Measurements from ENCODE around the gene MAP3K1. TPM values are rescaled to one million over a fixed set of nuclear protein-coding genes. Genes with fewer than 3 reads are reported as not detected.

Gene MAP3K1
- total RNA-seq, 4 donors from 2014 or later, result 12.8 to 55.3 (median 17.4) TPM

GRCh38 chr5:56783261-56783660, 32.1 kb upstream of the MAP3K1 start:
- Histone ChIP-seq H3K4me1 (no peaks in the 10 kb centered on the region), H3K27me3 (no peaks in the 10 kb centered on the region), H3K27ac (no peak overlapping the region), H3K36me3 (no peaks in the 10 kb centered on the region), H3K4me3 (no peak overlapping the region), H3K9me3 (no peaks in the 10 kb centered on the region)
- TF ChIP-seq POLR2A (IDR thresholded peaks at IDR 0.05), result no peak
- TF ChIP-seq CTCF (IDR thresholded peaks at IDR 0.05), result no peak
- no peak for DNase-seq

DNA sequence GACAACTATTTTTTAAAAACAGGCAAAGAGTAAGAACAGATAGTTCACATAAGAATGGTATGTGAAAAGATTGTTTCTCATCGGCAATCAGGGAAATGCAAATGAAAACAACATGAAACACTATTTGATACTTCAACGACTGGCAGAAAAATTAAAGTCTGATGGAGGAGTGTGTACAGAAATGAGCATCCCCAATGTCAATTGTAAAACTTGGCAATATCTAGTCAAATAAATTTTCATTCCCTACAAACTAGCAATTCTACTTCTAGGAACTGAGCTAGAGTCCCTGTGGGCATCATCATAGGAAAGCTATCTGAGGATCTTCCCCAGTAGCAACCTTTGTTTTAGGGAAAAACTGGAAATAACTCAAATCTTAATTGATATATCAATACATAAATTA, 29.0 kb upstream of the MAP3K1 start:
- Histone ChIP-seq H3K4me3 (no peak overlapping the region), H3K9me3 (no peaks in the 10 kb centered on the region), H3K4me1 (no peaks in the 10 kb centered on the region), H3K36me3 (no peaks in the 10 kb centered on the region), H3K27ac (no peak overlapping the region), H3K27me3 (no peaks in the 10 kb centered on the region)
- DNase-seq, result no peak
- no peak for TF ChIP-seq POLR2A (IDR thresholded peaks at IDR 0.05)
- no peak for TF ChIP-seq CTCF (IDR thresholded peaks at IDR 0.05)

GRCh38 chr5:56791396-56791795, 24.0 kb upstream of the MAP3K1 start:
- TF ChIP-seq POLR2A (IDR thresholded peaks at IDR 0.05), result no peak
- TF ChIP-seq CTCF (IDR thresholded peaks at IDR 0.05), result no peak
- no peak for DNase-seq
- H3K36me3 ChIP-seq, result no peaks in the 10 kb centered on the region

GRCh38 chr5:56798521-56798920, 16.8 kb upstream of the MAP3K1 start:
- H3K27ac ChIP-seq, result no peak overlapping the region
- DNase-seq, result no peak
- no peaks in the 10 kb centered on the region for H3K9me3 ChIP-seq
- TF ChIP-seq CTCF (IDR thresholded peaks at IDR 0.05) (no peak), POLR2A (IDR thresholded peaks at IDR 0.05) (no peak)
- no peaks in the 10 kb centered on the region for H3K4me1 ChIP-seq
- no peak overlapping the region for H3K4me3 ChIP-seq
- H3K27me3 ChIP-seq, result no peaks in the 10 kb centered on the region
- H3K36me3 ChIP-seq, result no peaks in the 10 kb centered on the region

More at GRCh38 chr5:56791396-56791795, 24.0 kb upstream of the MAP3K1 start:
- no peak overlapping the region for H3K4me3 ChIP-seq
- H3K9me3 ChIP-seq, result no peaks in the 10 kb centered on the region
- no peak overlapping the region for H3K27ac ChIP-seq
- H3K4me1 ChIP-seq, result no peaks in the 10 kb centered on the region
- no peaks in the 10 kb centered on the region for H3K27me3 ChIP-seq

DNA sequence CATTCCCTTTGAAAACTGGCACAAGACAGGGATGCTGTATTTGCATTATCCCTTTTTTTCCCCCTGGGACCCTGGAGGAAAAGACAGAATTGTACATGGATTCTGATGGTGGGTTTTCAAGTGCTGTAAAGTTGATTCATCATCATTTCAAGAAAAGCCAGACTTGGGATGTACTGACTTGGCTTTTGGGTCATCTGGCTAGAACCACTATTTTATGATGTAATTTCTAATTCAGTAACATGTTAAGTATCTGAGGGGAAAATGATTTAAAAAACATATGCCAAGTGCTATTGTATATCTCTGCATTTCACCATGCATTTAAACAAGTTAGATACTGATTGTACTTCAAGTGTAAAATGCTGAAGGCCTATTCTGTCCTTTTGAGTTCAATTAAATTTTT, 15.2 kb upstream of the MAP3K1 start:
- H3K36me3 ChIP-seq, result no peaks in the 10 kb centered on the region
- TF ChIP-seq POLR2A (IDR thresholded peaks at IDR 0.05) (no peak), CTCF (IDR thresholded peaks at IDR 0.05) (no peak)
- no peaks in the 10 kb centered on the region for H3K27me3 ChIP-seq
- DNase-seq, result no peak
- no peaks in the 10 kb centered on the region for H3K4me1 ChIP-seq
- H3K9me3 ChIP-seq, result no peaks in the 10 kb centered on the region
- H3K4me3 ChIP-seq, result no peak overlapping the region
- no peak overlapping the region for H3K27ac ChIP-seq

- no peaks in the 10 kb centered on the region for H3K4me1 ChIP-seq
- no peak for DNase-seq
- no peaks in the 10 kb centered on the region for H3K27me3 ChIP-seq
- no peak for TF ChIP-seq CTCF (IDR thresholded peaks at IDR 0.05)
- no peak for TF ChIP-seq POLR2A (IDR thresholded peaks at IDR 0.05)
- no peaks in the 10 kb centered on the region for H3K9me3 ChIP-seq
- no peak overlapping the region for H3K27ac ChIP-seq
- no peaks in the 10 kb centered on the region for H3K36me3 ChIP-seq
- no peak overlapping the region for H3K4me3 ChIP-seq
These were observed 14.1 kb upstream of the MAP3K1 start for GRCh38 chr5:56801256-56801655.
